ENCODE measurements around the gene TMIGD2. TPM values are rescaled to one million over a fixed set of nuclear protein-coding genes. Genes with fewer than 3 reads are reported as not detected.

The TMIGD2 gene
- total and polyA plus RNA-seq, 2 of the 4 experiments (the other 2 are of a cell fraction), result not detected

DNA sequence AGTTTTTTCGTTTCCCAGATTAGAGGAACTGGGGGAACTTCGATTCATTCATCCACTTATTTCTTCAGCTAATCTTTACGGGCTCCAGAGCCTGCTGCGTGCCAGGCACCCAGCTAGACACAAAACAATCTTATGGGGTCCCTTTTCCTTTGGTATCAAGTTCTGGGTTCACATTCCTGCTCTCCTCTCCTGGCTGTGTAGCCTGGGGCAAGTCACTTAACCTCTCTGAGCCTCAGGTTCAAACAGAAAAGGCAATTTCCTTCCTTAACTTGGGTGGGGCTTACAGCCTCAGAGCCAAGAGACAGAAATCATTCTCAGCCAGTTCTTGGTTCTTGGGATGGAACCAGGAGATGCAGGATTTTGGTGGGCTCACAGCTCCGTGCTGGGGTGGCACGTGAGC, 17.2 kb downstream of the TMIGD2 start:
- no peak overlapping the region for H3K4me3 ChIP-seq (ENCODE audit: insufficient read depth, low read depth, low read length)
- ATAC-seq (ENCODE audit: low read depth) (no peak), DNase-seq (no peak)
- POLR2A ChIA-PET (ENCODE audit: unreplicated experiment), result no interaction called here
- no peak overlapping the region for H2AK5ac ChIP-seq (ENCODE audit: low read depth, low read length)
- H3K79me1 ChIP-seq (ENCODE audit: low read depth in 1 of 2, low read length in 2 of 2), result no peaks in the 10 kb centered on the region
- H3K9me3 ChIP-seq (ENCODE audit: control insufficient read depth, insufficient read depth, low read length), result peaks cover 2% of the 10 kb centered on the region; the same call in 1 of the 2 replicates
- no peak overlapping the region for H2BK120ac ChIP-seq (ENCODE audit: low read depth, low read length)
- H4K8ac ChIP-seq (ENCODE audit: low read depth in 2 of 2, low read length in 2 of 2), result no peak overlapping the region
- no peak overlapping the region for H3K4ac ChIP-seq (ENCODE audit: low read depth, low read length)
- no peak overlapping the region for H3K27ac ChIP-seq (ENCODE audit: insufficient read depth, low read length)
- H3K4me2 ChIP-seq (ENCODE audit: low read depth, low read length), result no peak overlapping the region
- in situ Hi-C loops (cut with MboI; ENCODE audit: low sequenced_read_pairs) (no loop called here), dilution Hi-C loops (cut with HindIII; ENCODE audit: low sequenced_read_pairs, unreplicated experiment) (no loop called here), intact Hi-C loops (cut with micrococcal nuclease) (no loop called here)
- no peak overlapping the region for H2BK15ac ChIP-seq (ENCODE audit: low read depth, low read length)
- no peak for TF ChIP-seq NFE2L2 (IDR thresholded peaks at IDR 0.05; ENCODE audit: low read depth, low read length)
- TF ChIP-seq, protein P1, sequence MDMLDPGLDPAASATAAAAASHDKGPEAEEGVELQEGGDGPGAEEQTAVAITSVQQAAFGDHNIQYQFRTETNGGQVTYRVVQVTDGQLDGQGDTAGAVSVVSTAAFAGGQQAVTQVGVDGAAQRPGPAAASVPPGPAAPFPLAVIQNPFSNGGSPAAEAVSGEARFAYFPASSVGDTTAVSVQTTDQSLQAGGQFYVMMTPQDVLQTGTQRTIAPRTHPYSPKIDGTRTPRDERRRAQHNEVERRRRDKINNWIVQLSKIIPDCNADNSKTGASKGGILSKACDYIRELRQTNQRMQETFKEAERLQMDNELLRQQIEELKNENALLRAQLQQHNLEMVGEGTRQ (IDR thresholded peaks at IDR 0.05; ENCODE audit: low read depth, low read length), result no peak
- TF ChIP-seq CHD1 (IDR thresholded peaks at IDR 0.05; ENCODE audit: low read depth, low read length), result no peak
- no peak for TF ChIP-seq CEBPB (IDR thresholded peaks at IDR 0.05; ENCODE audit: low read depth, low read length)
- TF ChIP-seq, protein P2, sequence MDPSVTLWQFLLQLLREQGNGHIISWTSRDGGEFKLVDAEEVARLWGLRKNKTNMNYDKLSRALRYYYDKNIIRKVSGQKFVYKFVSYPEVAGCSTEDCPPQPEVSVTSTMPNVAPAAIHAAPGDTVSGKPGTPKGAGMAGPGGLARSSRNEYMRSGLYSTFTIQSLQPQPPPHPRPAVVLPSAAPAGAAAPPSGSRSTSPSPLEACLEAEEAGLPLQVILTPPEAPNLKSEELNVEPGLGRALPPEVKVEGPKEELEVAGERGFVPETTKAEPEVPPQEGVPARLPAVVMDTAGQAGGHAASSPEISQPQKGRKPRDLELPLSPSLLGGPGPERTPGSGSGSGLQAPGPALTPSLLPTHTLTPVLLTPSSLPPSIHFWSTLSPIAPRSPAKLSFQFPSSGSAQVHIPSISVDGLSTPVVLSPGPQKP (IDR thresholded peaks at IDR 0.05; ENCODE audit: borderline replicate concordance, low read depth, low read length), result no peak
- TF ChIP-seq POLR2A (IDR thresholded peaks at IDR 0.05; ENCODE audit: low read depth, low read length), result no peak
- no peak for TF ChIP-seq MAZ (IDR thresholded peaks at IDR 0.05; ENCODE audit: borderline replicate concordance, low read depth, low read length)
- TF ChIP-seq MAFK (IDR thresholded peaks at IDR 0.05; ENCODE audit: low read depth, low read length), result no peak
- TF ChIP-seq RCOR1 (IDR thresholded peaks at IDR 0.05; ENCODE audit: insufficient replicate concordance, low read length), result no peak
- TF ChIP-seq SMC3 (IDR thresholded peaks at IDR 0.05; ENCODE audit: low read depth, low read length), result no peak
- no peak for TF ChIP-seq RFX5 (IDR thresholded peaks at IDR 0.05; ENCODE audit: low read depth, low read length)
- H2BK5ac ChIP-seq (ENCODE audit: low read depth, low read length, poor library complexity, severe bottlenecking), result no peak overlapping the region
- CTCF ChIA-PET, result no interaction called here
- no peak overlapping the region for H4K91ac ChIP-seq (ENCODE audit: insufficient read depth, low read depth, low read length)
- no TSS peak for BruUV-seq (replicated peaks)
- no peak overlapping the region for H3K56ac ChIP-seq (ENCODE audit: extremely low read depth, insufficient read depth, low read length)
- H2AFZ ChIP-seq (replicated peaks; ENCODE audit: low read length, poor library complexity), result no peak overlapping the region
- no peaks in the 10 kb centered on the region for H3K9me1 ChIP-seq (ENCODE audit: insufficient read depth, low read length)
- H3K9ac ChIP-seq (ENCODE audit: low read depth, low read length), result no peak overlapping the region
- H4K20me1 ChIP-seq (ENCODE audit: insufficient read depth, low read length), result no peaks in the 10 kb centered on the region
- no peak overlapping the region for H3K18ac ChIP-seq (ENCODE audit: low read depth, low read length)
- 64% methylated on average over 5 of the region's 6 CpGs; no CpG with 5 or more reads in 1 of the 2 experiments for WGBS, 2 experiments (ENCODE audit: extremely low coverage in 2 of 2, insufficient read length in 1 of 2)
- no peak overlapping the region for H4K5ac ChIP-seq (ENCODE audit: low read depth, low read length)
- H3K14ac ChIP-seq (replicated peaks; ENCODE audit: low read depth, low read length), result no peak overlapping the region
- H3K4me1 ChIP-seq (ENCODE audit: control insufficient read depth, insufficient read depth, low read length), result no peaks in the 10 kb centered on the region
- peaks cover 39% of the 10 kb centered on the region for H3K27me3 ChIP-seq (ENCODE audit: control insufficient read depth, insufficient read depth, low read length)
- no peak overlapping the region for H2AK9ac ChIP-seq (replicated peaks; ENCODE audit: low read depth, low read length, poor library complexity)
- H3K23ac ChIP-seq (ENCODE audit: low read depth, low read length), result no peak overlapping the region
- H2BK20ac ChIP-seq (ENCODE audit: low read depth, low read length), result no peak overlapping the region
- no peaks in the 10 kb centered on the region for H3K36me3 ChIP-seq (ENCODE audit: control insufficient read depth, insufficient read depth, low read length)
